Stomach (tissue), 4 donors: Measurements from ENCODE around the gene DIPK1A.

Experiments
- POLR2A ChIP-seq, 4 donors: fragments of 450-650 bp; IDR thresholded peaks; one replicate each; pipeline ENCODE4 v1.6.1; 2016; ENCODE audit warnings: antibody characterized with exemption in 4 of 4, control low read depth in 2 of 4, mild to moderate bottlenecking in 1 of 4, moderate library complexity in 1 of 4
- TF ChIP-seq, protein P1 (sequence below), 7 experiments: fragments of 450-650 bp in 4 of 7; fragments of 200-600 bp in 3 of 7; sonication (generic) in 3 of 7; IDR thresholded peaks; one replicate each; pipeline ENCODE4 v1.5.1; 2016 to 2019; ENCODE audit warnings: antibody characterized with exemption in 7 of 7, control low read depth in 2 of 7, mild to moderate bottlenecking in 1 of 7

DNA sequence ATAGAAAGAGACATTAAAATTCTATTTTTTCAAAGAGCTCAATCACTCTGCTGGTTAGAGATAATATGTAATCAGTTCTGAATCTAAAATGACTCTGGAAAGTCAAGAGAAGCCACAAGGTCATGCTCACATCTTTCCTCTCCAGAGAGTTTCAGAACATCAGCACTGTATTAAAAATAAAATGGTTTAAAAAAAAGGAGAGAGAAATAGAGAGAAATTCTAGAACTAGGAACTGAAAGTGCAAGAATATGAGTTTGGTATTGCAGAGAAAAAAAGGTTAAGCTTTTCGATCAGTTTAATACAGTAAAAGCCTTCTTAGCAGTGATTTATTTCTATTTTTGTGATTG, 44.0 kb upstream of the DIPK1A start:
- TF ChIP-seq, protein P1, sequence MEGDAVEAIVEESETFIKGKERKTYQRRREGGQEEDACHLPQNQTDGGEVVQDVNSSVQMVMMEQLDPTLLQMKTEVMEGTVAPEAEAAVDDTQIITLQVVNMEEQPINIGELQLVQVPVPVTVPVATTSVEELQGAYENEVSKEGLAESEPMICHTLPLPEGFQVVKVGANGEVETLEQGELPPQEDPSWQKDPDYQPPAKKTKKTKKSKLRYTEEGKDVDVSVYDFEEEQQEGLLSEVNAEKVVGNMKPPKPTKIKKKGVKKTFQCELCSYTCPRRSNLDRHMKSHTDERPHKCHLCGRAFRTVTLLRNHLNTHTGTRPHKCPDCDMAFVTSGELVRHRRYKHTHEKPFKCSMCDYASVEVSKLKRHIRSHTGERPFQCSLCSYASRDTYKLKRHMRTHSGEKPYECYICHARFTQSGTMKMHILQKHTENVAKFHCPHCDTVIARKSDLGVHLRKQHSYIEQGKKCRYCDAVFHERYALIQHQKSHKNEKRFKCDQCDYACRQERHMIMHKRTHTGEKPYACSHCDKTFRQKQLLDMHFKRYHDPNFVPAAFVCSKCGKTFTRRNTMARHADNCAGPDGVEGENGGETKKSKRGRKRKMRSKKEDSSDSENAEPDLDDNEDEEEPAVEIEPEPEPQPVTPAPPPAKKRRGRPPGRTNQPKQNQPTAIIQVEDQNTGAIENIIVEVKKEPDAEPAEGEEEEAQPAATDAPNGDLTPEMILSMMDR (IDR thresholded peaks at IDR 0.05): no peak
- no peak for TF ChIP-seq POLR2A (IDR thresholded peaks at IDR 0.05)
